IMR-90 (cell line): ENCODE measurements around the gene DYNLRB1. TPM values are rescaled to one million over a fixed set of nuclear protein-coding genes. Genes with fewer than 3 reads are reported as not detected.

Experiments used
- ATAC-seq: fragments of 200-7000 bp; cut with Tn5 transposase; 2 replicates; pipeline ENCODE4 v1.9.1; 2020; ENCODE audit warnings: low read depth, mild to moderate bottlenecking, moderate library complexity
- BruUV-seq: library from RNA; stranded (reverse); fragments of 400-500 nt; replicated peaks from 2 replicates; lab custom pipeline; 2021; lab: Mats Ljungman, UMichigan
- CTCF ChIA-PET: fragments of 300-600 bp; formaldehyde crosslinking; extraction: SDS; loops from one replicate; lab custom pipeline; 2021; ENCODE audit warnings: antibody characterized with exemption; lab: Yijun Ruan, JAX
- POLR2A ChIA-PET: fragments of 300-600 bp; sonication (Branson Sonifier 250); formaldehyde crosslinking; loops from one replicate; lab custom pipeline; 2022; ENCODE audit warnings: antibody characterized with exemption; ENCODE audit not compliant: unreplicated experiment; lab: Charles Lee
- DNase-seq: peaks from one replicate; pipeline ENCODE4 v3.0.0; 2013
- H2AFZ ChIP-seq: replicated peaks from 2 replicates; pipeline ENCODE3; 2013; ENCODE audit warnings: low read length, mild to moderate bottlenecking; ENCODE audit not compliant: poor library complexity
- H2AK5ac ChIP-seq: 2 replicates; pipeline ENCODE4 v1.6.1; 2013; ENCODE audit warnings: low read depth, low read length, inconsistent platforms
- H2AK9ac ChIP-seq: replicated peaks from 2 replicates; pipeline ENCODE3; 2013; ENCODE audit warnings: mild to moderate bottlenecking, low read depth, low read length, moderate library complexity; ENCODE audit not compliant: poor library complexity
- H2BK120ac ChIP-seq: 2 replicates; pipeline ENCODE4 v1.6.1; 2013; ENCODE audit warnings: low read depth, low read length, inconsistent platforms
- H2BK15ac ChIP-seq: 3 replicates; pipeline ENCODE4 v1.6.1; 2013; ENCODE audit warnings: low read depth, low read length, inconsistent platforms
- H2BK20ac ChIP-seq: 2 replicates; pipeline ENCODE4 v1.6.1; 2013; ENCODE audit warnings: low read depth, mild to moderate bottlenecking, inconsistent platforms, low read length, moderate library complexity
- H2BK5ac ChIP-seq: 2 replicates; pipeline ENCODE4 v1.6.1; 2013; ENCODE audit warnings: mild to moderate bottlenecking, low read depth, low read length, inconsistent platforms; ENCODE audit not compliant: poor library complexity, severe bottlenecking
- H3K14ac ChIP-seq: replicated peaks from 2 replicates; pipeline ENCODE4 v1.6.1; 2013; ENCODE audit warnings: low read depth, low read length, inconsistent platforms
- H3K18ac ChIP-seq: 2 replicates; pipeline ENCODE4 v1.6.1; 2013; ENCODE audit warnings: low read depth, low read length, control low read depth
- H3K23ac ChIP-seq: 2 replicates; pipeline ENCODE4 v1.6.1; 2013; ENCODE audit warnings: low read depth, low read length, inconsistent platforms
- H3K27ac ChIP-seq: 2 replicates; pipeline ENCODE4 v1.5.1; 2013; ENCODE audit warnings: mild to moderate bottlenecking, control low read depth, low read length; ENCODE audit not compliant: insufficient read depth
- H3K27me3 ChIP-seq: 2 replicates; pipeline ENCODE4 v1.6.1; 2013; ENCODE audit warnings: low read length; ENCODE audit not compliant: control insufficient read depth, insufficient read depth
- H3K36me3 ChIP-seq: 2 replicates; pipeline ENCODE4 v1.6.1; 2013; ENCODE audit warnings: low read length, mixed read lengths; ENCODE audit not compliant: control insufficient read depth, insufficient read depth
- H3K4ac ChIP-seq: 2 replicates; pipeline ENCODE4 v1.6.1; 2013; ENCODE audit warnings: low read depth, low read length, inconsistent platforms
- H3K4me1 ChIP-seq: 2 replicates; pipeline ENCODE4 v1.6.1; 2013; ENCODE audit warnings: low read length, mixed read lengths; ENCODE audit not compliant: control insufficient read depth, insufficient read depth
- H3K4me2 ChIP-seq: 2 replicates; pipeline ENCODE4 v1.6.1; 2013; ENCODE audit warnings: low read depth, mild to moderate bottlenecking, control low read depth, low read length, moderate library complexity
- H3K4me3 ChIP-seq: 2 replicates; pipeline ENCODE4 v1.5.1; 2013; ENCODE audit warnings: low read depth, mild to moderate bottlenecking, control low read depth, low read length, moderate library complexity; ENCODE audit not compliant: insufficient read depth
- H3K56ac ChIP-seq: 2 replicates; pipeline ENCODE4 v1.6.1; 2013; ENCODE audit warnings: low read length, inconsistent platforms; ENCODE audit not compliant: insufficient read depth; ENCODE audit errors: extremely low read depth
- H3K79me1 ChIP-seq, 2 experiments: 2 replicates each; pipeline ENCODE4 v1.6.1; 2013; ENCODE audit warnings: low read length in 2 of 2, inconsistent platforms in 1 of 2, low read depth in 1 of 2
- H3K9ac ChIP-seq: 2 replicates; pipeline ENCODE4 v1.6.1; 2013; ENCODE audit warnings: low read depth, low read length, control low read depth
- H3K9me1 ChIP-seq: 2 replicates; pipeline ENCODE4 v1.6.1; 2013; ENCODE audit warnings: low read length, inconsistent platforms; ENCODE audit not compliant: insufficient read depth
- H3K9me3 ChIP-seq: 2 replicates; pipeline ENCODE4 v1.6.1; 2013; ENCODE audit warnings: low read length; ENCODE audit not compliant: control insufficient read depth, insufficient read depth
- H4K20me1 ChIP-seq: 2 replicates; pipeline ENCODE4 v1.6.1; 2013; ENCODE audit warnings: low read length, inconsistent platforms; ENCODE audit not compliant: insufficient read depth
- H4K5ac ChIP-seq: 2 replicates; pipeline ENCODE4 v1.6.1; 2013; ENCODE audit warnings: mild to moderate bottlenecking, low read depth, low read length, control low read depth
- H4K8ac ChIP-seq, 2 experiments: 2 replicates each; pipeline ENCODE4 v1.6.1; 2013; ENCODE audit warnings: low read depth in 2 of 2, low read length in 2 of 2, control low read depth in 1 of 2, inconsistent platforms in 1 of 2
- H4K91ac ChIP-seq: 2 replicates; pipeline ENCODE4 v1.6.1; 2013; ENCODE audit warnings: low read depth, low read length, inconsistent platforms; ENCODE audit not compliant: insufficient read depth
- BHLHE40 ChIP-seq: fragments of 150-350 bp; IDR thresholded peaks from 2 replicates; pipeline ENCODE4 v1.6.1; 2016; ENCODE audit warnings: mild to moderate bottlenecking, low read depth, low read length
- CEBPB ChIP-seq: IDR thresholded peaks from 2 replicates; pipeline ENCODE4 v1.6.1; 2012; ENCODE audit warnings: low read depth, low read length, improper control_type of control experiment
- CHD1 ChIP-seq: IDR thresholded peaks from 2 replicates; pipeline ENCODE4 v1.6.1; 2012; ENCODE audit warnings: low read depth, low read length, improper control_type of control experiment
- MAFK ChIP-seq: IDR thresholded peaks from 2 replicates; pipeline ENCODE4 v1.6.1; 2012; ENCODE audit warnings: low read depth, low read length, improper control_type of control experiment
- MAZ ChIP-seq: IDR thresholded peaks from 2 replicates; pipeline ENCODE4 v1.6.1; 2012; ENCODE audit warnings: low read depth, mild to moderate bottlenecking, low read length, improper control_type of control experiment, moderate library complexity, borderline replicate concordance
- NFE2L2 ChIP-seq: fragments of 150-350 bp; IDR thresholded peaks from 2 replicates; pipeline ENCODE4 v1.6.1; 2016; ENCODE audit warnings: low read depth, mild to moderate bottlenecking, low read length
- POLR2A ChIP-seq: IDR thresholded peaks from 2 replicates; pipeline ENCODE4 v1.6.1; 2012; ENCODE audit warnings: mild to moderate bottlenecking, low read depth, low read length
- RCOR1 ChIP-seq: IDR thresholded peaks from 2 replicates; pipeline ENCODE4 v1.6.1; 2012; ENCODE audit warnings: mild to moderate bottlenecking, low read length, improper control_type of control experiment; ENCODE audit not compliant: insufficient replicate concordance
- SMC3 ChIP-seq: fragments of 150-350 bp; IDR thresholded peaks from 2 replicates; pipeline ENCODE4 v1.6.1; 2016; ENCODE audit warnings: low read depth, mild to moderate bottlenecking, antibody characterized with exemption, low read length, moderate library complexity
- WGBS, 2 experiments: methylation state at CpG; one replicate each; pipeline versions ENCODE4 v1.1.5 to v1.1.7; 2013; ENCODE audit warnings: missing lambda C conversion rate in 2 of 2; ENCODE audit not compliant: insufficient read length in 1 of 2; ENCODE audit errors: extremely low coverage in 2 of 2; 5-methylcytosine and 5-hydroxymethylcytosine counted together
- dilution Hi-C: fragments of 300-500 bp; cut with HindIII; formaldehyde crosslinking; loops from one replicate; pipeline ENCODE4 v1.14.3; 2018; ENCODE audit warnings: low sequenced_read_pairs; ENCODE audit not compliant: unreplicated experiment
- in situ Hi-C: fragments of 300-500 bp; cut with MboI; formaldehyde crosslinking; loops from 3 replicates; pipeline ENCODE4 v1.14.3; 2019; ENCODE audit warnings: low sequenced_read_pairs, inconsistent platforms, mixed read lengths
- intact Hi-C: fragments of 100-400 bp; cut with micrococcal nuclease; formaldehyde crosslinking; loops from 2 replicates; pipeline ENCODE4 v1.10.0; 2022
- polyA plus RNA-seq, 3 experiments: library from polyadenylated mRNA; depleted of rRNA; stranded (reverse); fragments of >200 nt; gene quantifications; 2 replicates each; pipeline ENCODE4 v1.2.3, GENCODE V29; 2012; ENCODE audit warnings: low replicate concordance in 1 of 3
- total RNA-seq: library from RNA; depleted of rRNA; stranded (reverse); fragments of >200 nt; gene quantifications from 2 replicates; pipeline ENCODE4 v1.2.3, GENCODE V29; 2012
- TF ChIP-seq, protein P1 (sequence below): fragments of 150-350 bp; IDR thresholded peaks from 2 replicates; pipeline ENCODE4 v1.6.1; 2016; ENCODE audit warnings: low read depth, mild to moderate bottlenecking, low read length, moderate library complexity, borderline replicate concordance
- TF ChIP-seq, protein P2 (sequence below): conservative IDR thresholded peaks from 2 replicates; pipeline ENCODE4 v1.5.1; 2012; ENCODE audit warnings: mild to moderate bottlenecking, low read depth, low read length, improper control_type of control experiment

Gene DYNLRB1
- total and polyA plus RNA-seq, 2 of the 4 experiments (the other 2 are of a cell fraction): 82.4 to 380 TPM

DNA sequence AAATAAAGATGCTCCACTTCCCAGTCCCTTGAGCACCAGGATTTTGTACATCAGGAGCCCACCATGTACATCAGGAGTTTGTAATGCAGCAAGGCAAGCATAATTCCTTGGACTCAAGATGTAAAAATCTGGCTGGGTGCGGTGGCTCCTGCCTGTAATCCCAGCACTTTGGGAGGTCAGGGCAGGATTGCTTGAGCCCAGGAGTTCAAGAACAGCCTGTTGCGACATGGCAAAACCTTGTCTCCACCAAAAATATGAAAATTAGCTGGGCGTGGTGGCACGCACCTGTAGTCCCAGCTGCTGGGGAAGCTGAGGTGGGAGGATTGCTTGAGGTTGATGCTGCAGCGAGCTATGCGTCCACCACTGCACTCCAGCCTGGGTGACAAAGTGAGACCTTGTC is 26.2 kb downstream of the DYNLRB1 start:
- no peak overlapping the region for H4K5ac ChIP-seq
- ATAC-seq (no peak), DNase-seq (no peak)
- H3K9me1 ChIP-seq: no peaks in the 10 kb centered on the region
- peaks cover 4 to 19% of the 10 kb centered on the region in 2 experiments for H3K79me1 ChIP-seq
- ChIA-PET CTCF (no interaction called here), POLR2A (no interaction called here)
- peaks cover 31% of the 10 kb centered on the region for H3K36me3 ChIP-seq
- no peak overlapping the region for H4K91ac ChIP-seq
- no peak overlapping the region for H3K56ac ChIP-seq
- H2BK15ac ChIP-seq: no peak overlapping the region
- no peak overlapping the region for H4K8ac ChIP-seq
- in situ Hi-C loops (no loop called here), dilution Hi-C loops (no loop called here), intact Hi-C loops (no loop called here)
- H2BK5ac ChIP-seq: no peak overlapping the region
- H2AK9ac ChIP-seq: no peak overlapping the region
- H3K9me3 ChIP-seq: no peaks in the 10 kb centered on the region
- no peak overlapping the region for H3K4ac ChIP-seq
- no peak overlapping the region for H2BK120ac ChIP-seq
- no peaks in the 10 kb centered on the region for H3K27me3 ChIP-seq
- no TSS peak for BruUV-seq
- H2AK5ac ChIP-seq: no peak overlapping the region
- no peak overlapping the region for H3K18ac ChIP-seq
- TF ChIP-seq CEBPB: no peak
- TF ChIP-seq NFE2L2: no peak
- no peak for TF ChIP-seq CHD1
- TF ChIP-seq, protein P1, sequence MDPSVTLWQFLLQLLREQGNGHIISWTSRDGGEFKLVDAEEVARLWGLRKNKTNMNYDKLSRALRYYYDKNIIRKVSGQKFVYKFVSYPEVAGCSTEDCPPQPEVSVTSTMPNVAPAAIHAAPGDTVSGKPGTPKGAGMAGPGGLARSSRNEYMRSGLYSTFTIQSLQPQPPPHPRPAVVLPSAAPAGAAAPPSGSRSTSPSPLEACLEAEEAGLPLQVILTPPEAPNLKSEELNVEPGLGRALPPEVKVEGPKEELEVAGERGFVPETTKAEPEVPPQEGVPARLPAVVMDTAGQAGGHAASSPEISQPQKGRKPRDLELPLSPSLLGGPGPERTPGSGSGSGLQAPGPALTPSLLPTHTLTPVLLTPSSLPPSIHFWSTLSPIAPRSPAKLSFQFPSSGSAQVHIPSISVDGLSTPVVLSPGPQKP: no peak
- TF ChIP-seq, protein P2, sequence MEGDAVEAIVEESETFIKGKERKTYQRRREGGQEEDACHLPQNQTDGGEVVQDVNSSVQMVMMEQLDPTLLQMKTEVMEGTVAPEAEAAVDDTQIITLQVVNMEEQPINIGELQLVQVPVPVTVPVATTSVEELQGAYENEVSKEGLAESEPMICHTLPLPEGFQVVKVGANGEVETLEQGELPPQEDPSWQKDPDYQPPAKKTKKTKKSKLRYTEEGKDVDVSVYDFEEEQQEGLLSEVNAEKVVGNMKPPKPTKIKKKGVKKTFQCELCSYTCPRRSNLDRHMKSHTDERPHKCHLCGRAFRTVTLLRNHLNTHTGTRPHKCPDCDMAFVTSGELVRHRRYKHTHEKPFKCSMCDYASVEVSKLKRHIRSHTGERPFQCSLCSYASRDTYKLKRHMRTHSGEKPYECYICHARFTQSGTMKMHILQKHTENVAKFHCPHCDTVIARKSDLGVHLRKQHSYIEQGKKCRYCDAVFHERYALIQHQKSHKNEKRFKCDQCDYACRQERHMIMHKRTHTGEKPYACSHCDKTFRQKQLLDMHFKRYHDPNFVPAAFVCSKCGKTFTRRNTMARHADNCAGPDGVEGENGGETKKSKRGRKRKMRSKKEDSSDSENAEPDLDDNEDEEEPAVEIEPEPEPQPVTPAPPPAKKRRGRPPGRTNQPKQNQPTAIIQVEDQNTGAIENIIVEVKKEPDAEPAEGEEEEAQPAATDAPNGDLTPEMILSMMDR: no peak
- TF ChIP-seq MAZ: no peak
- TF ChIP-seq MAFK: no peak
- TF ChIP-seq BHLHE40: no peak
- no peak for TF ChIP-seq POLR2A
- no peak for TF ChIP-seq SMC3
- TF ChIP-seq RCOR1: no peak
- peaks cover 9% of the 10 kb centered on the region for H4K20me1 ChIP-seq
- no peak overlapping the region for H3K27ac ChIP-seq
- H3K4me2 ChIP-seq: no peak overlapping the region
- H3K9ac ChIP-seq: no peak overlapping the region
- no peak overlapping the region for H3K23ac ChIP-seq
- H2BK20ac ChIP-seq: no peak overlapping the region
- 100% methylated on average over 3 of the region's 6 CpGs; no CpG with 5 or more reads in 1 of the 2 experiments for whole genome bisulfite sequencing, 2 experiments
- H3K4me3 ChIP-seq: no peak overlapping the region
- no peaks in the 10 kb centered on the region for H3K4me1 ChIP-seq
- H3K14ac ChIP-seq: no peak overlapping the region
- no peak overlapping the region for H2AFZ ChIP-seq
